Esophagus squamous epithelium (tissue), 4 donors: ENCODE results near the gene CRADD.

ENCODE experiments used
- CTCF ChIP-seq, 6 experiments: fragments of 450-650 bp in 4 of 6; fragments of 200-600 bp in 2 of 6; sonication (generic) in 2 of 6; IDR thresholded peaks; one replicate each; pipeline ENCODE4 v1.5.1; 2016 to 2019; ENCODE audit warnings: antibody characterized with exemption in 6 of 6, mild to moderate bottlenecking in 4 of 6, moderate library complexity in 4 of 6
- POLR2A ChIP-seq, 4 donors: fragments of 450-650 bp; IDR thresholded peaks; one replicate each; pipeline ENCODE4 v1.6.1; 2017; ENCODE audit warnings: antibody characterized with exemption in 4 of 4, mild to moderate bottlenecking in 4 of 4, moderate library complexity in 3 of 4

DNA sequence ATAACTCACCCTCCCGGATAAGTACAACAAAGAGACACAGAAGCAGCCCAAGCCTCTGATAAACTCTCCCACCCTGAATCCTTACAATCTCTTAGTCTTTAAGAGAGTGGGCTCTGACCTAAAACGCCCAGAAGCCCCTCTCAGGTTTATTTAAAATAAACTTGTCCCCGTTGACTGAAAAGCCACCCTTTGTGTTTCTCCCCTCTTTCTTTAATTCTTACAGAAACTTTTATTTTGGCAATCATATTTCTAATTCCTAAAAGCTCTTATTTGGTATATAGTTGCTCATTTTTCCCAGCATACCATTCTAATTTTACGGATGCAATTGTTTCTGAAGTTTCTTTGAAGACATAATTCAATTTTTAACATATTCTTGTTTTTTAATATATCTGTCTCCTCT, 249.1 kb downstream of the CRADD start:
- TF ChIP-seq CTCF (IDR thresholded peaks at IDR 0.05), result no peak
- no peak for TF ChIP-seq POLR2A (IDR thresholded peaks at IDR 0.05)
